ENCODE measurements around the gene LGALS14. TPM values are rescaled to one million over a fixed set of nuclear protein-coding genes. Genes with fewer than 3 reads are reported as not detected.

LGALS14 gene
- total RNA-seq, 1 experiment from 2014 or later, result not detected

GRCh38 chr19:39752390-39752789 lies 48.1 kb downstream of the LGALS14 start:
- Histone ChIP-seq H3K9me3 (ENCODE audit: insufficient read depth, low read depth) (no peaks in the 10 kb centered on the region), H3K27ac (no peak overlapping the region), H3K36me3 (ENCODE audit: low read depth) (no peaks in the 10 kb centered on the region), H3K9me2 (ENCODE audit: insufficient read depth) (no peaks in the 10 kb centered on the region), H3K4me3 (no peak overlapping the region), H3F3A (ENCODE audit: insufficient read depth, low read depth) (no peaks in the 10 kb centered on the region), H3K27me3 (ENCODE audit: insufficient read depth, low read depth) (peaks cover 72% of the 10 kb centered on the region), H3K4me1 (replicated peaks; ENCODE audit: insufficient read depth) (no peaks in the 10 kb centered on the region), H2AFZ (no peak overlapping the region), H3K79me2 (ENCODE audit: low read depth) (no peaks in the 10 kb centered on the region), H3K4me2 (no peak overlapping the region), H4K20me1 (ENCODE audit: insufficient read depth) (no peaks in the 10 kb centered on the region)
- ChIA-PET POLR2A (ENCODE audit: unreplicated experiment) (no interaction called here), CTCF (no interaction called here)
- intact Hi-C loops (cut with micrococcal nuclease; ENCODE audit: unreplicated experiment), result no loop called here
- no peak for DNase-seq
- TF ChIP-seq CTCF (conservative IDR thresholded peaks at IDR 0.05) (no peak), EZH2 (IDR thresholded peaks at IDR 0.05; ENCODE audit: low read depth) (no peak)
- no TSS peak for BruUV-seq (replicated peaks)

GRCh38 chr19:39752795-39753194 lies 48.5 kb downstream of the LGALS14 start:
- no peaks in the 10 kb centered on the region for H3K4me1 ChIP-seq (replicated peaks; ENCODE audit: insufficient read depth)
- H3K9me3 ChIP-seq (ENCODE audit: insufficient read depth, low read depth), result no peaks in the 10 kb centered on the region
- ChIA-PET CTCF (no interaction called here), POLR2A (ENCODE audit: unreplicated experiment) (no interaction called here)
- BruUV-seq (replicated peaks), result no TSS peak
- H3F3A ChIP-seq (ENCODE audit: insufficient read depth, low read depth), result no peaks in the 10 kb centered on the region
- DNase-seq, result no peak
- H3K27me3 ChIP-seq (ENCODE audit: insufficient read depth, low read depth), result peaks cover 72% of the 10 kb centered on the region
- H3K27ac ChIP-seq, result no peak overlapping the region
- no peak overlapping the region for H3K4me2 ChIP-seq
- H3K9me2 ChIP-seq (ENCODE audit: insufficient read depth), result no peaks in the 10 kb centered on the region
- H3K4me3 ChIP-seq, result no peak overlapping the region
- no peak overlapping the region for H2AFZ ChIP-seq
- intact Hi-C loops (cut with micrococcal nuclease; ENCODE audit: unreplicated experiment), result no loop called here
- no peaks in the 10 kb centered on the region for H4K20me1 ChIP-seq (ENCODE audit: insufficient read depth)
- TF ChIP-seq EZH2 (IDR thresholded peaks at IDR 0.05; ENCODE audit: low read depth) (no peak), CTCF (conservative IDR thresholded peaks at IDR 0.05) (no peak)
- H3K36me3 ChIP-seq (ENCODE audit: low read depth), result no peaks in the 10 kb centered on the region
- H3K79me2 ChIP-seq (ENCODE audit: low read depth), result no peaks in the 10 kb centered on the region

DNA sequence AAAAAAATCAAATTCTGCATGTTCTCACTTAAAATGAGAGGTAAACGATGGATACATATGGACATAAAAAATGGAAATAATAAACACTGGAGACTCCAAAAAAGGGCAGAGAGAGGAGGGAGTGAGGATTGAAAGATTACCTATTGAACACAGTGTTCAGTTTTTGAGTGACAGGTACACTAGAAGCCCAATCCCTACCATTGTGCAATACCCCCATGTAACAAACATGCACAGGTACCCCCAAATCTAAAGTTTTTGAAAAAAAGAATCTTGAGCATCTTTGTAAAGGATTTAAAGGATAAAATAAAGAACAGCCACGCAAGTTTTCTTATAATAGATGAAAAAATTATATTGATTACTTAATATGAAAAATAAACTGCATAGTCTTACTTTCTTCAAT lies 50.3 kb downstream of the LGALS14 start:
- no TSS peak for BruUV-seq (replicated peaks)
- Histone ChIP-seq H3K27ac (no peak overlapping the region), H4K20me1 (ENCODE audit: insufficient read depth) (no peaks in the 10 kb centered on the region), H3K4me1 (replicated peaks; ENCODE audit: insufficient read depth) (no peaks in the 10 kb centered on the region), H3K36me3 (ENCODE audit: low read depth) (no peaks in the 10 kb centered on the region), H3K27me3 (ENCODE audit: insufficient read depth, low read depth) (peaks cover 77% of the 10 kb centered on the region), H3K4me3 (no peak overlapping the region), H3K79me2 (ENCODE audit: low read depth) (no peaks in the 10 kb centered on the region), H2AFZ (no peak overlapping the region), H3F3A (ENCODE audit: insufficient read depth, low read depth) (no peaks in the 10 kb centered on the region), H3K4me2 (no peak overlapping the region), H3K9me3 (ENCODE audit: insufficient read depth, low read depth) (no peaks in the 10 kb centered on the region), H3K9me2 (ENCODE audit: insufficient read depth) (no peaks in the 10 kb centered on the region)
- intact Hi-C loops (cut with micrococcal nuclease; ENCODE audit: unreplicated experiment), result no loop called here
- TF ChIP-seq CTCF (conservative IDR thresholded peaks at IDR 0.05) (no peak), EZH2 (IDR thresholded peaks at IDR 0.05; ENCODE audit: low read depth) (no peak)
- ChIA-PET CTCF (no interaction called here), POLR2A (ENCODE audit: unreplicated experiment) (no interaction called here)
- no peak for DNase-seq

Data from PC-9 (cell line).